Left cardiac atrium (tissue), 4 donors: ENCODE data around the gene GABBR1. TPM values are rescaled to one million over a fixed set of nuclear protein-coding genes. Genes with fewer than 3 reads are reported as not detected.

Source experiments
- ATAC-seq, 2 donors: fragments of 200-7000 bp; cut with Tn5 transposase; one replicate each; pipeline ENCODE4 v1.9.1; 2020; ENCODE audit warnings: mild to moderate bottlenecking in 2 of 2, moderate library complexity in 2 of 2
- DNase-seq: peaks from one replicate; pipeline ENCODE4 v3.0.0-alpha.2; 2020
- intact Hi-C, 2 donors: fragments of 100-400 bp; cut with DNase I; formaldehyde crosslinking; loops; one replicate each; pipeline versions ENCODE4 v1.14.1 to v1.15.1; 2022 to 2023
- total RNA-seq, 2 donors: library from RNA; stranded (reverse); fragmentation: NEBNext Ultra II Directional; extraction: Animal tissue kit (Norgen Biotek cat#: 25700); gene quantifications; one replicate each; pipeline ENCODE4 v1.2.1, GENCODE V29; 2021
- donor health status: DM: no; HTN: yes; CAD: no.
- donor health status: DM: no; HTN: yes; CAD: no; lungs with severe emphysema.
- donor health status: DM: yes; HTN: yes; CAD: no.
- donor health status: Dilated cardiomyopathy.

GABBR1 gene
- total RNA-seq, 2 donors from 2014 or later = 22.4 to 32.7 TPM

- DNase-seq (peak; percentile 34), ATAC-seq (peak; percentile 87 to 90)
- intact Hi-C loops = no loop called here
Observed at GRCh38 chr6:29656157-29656556, 23.2 kb upstream of the GABBR1 start.

GRCh38 chr6:29655658-29656057, 22.7 kb upstream of the GABBR1 start:
- intact Hi-C loops = no loop called here
- ATAC-seq (peak in 1 of 2 donors; percentile 27), DNase-seq (no peak)

- intact Hi-C loops = no loop called here
- peak; percentile 39 for DNase-seq
- no peak for ATAC-seq
Observed at GRCh38 chr6:29653452-29654038, 20.6 kb upstream of the GABBR1 start.

- intact Hi-C loops = no loop called here
- ATAC-seq = no peak
- DNase-seq = no peak
Observed at GRCh38 chr6:29652198-29652584, 19.2 kb upstream of the GABBR1 start.

- intact Hi-C loops = loop anchor here in 1 of 2 donors (2.0 kb wide), 1 partner anchor 33 kb away; no protein-coding TSS in a partner anchor
- ATAC-seq (no peak), DNase-seq (no peak)
Observed at GRCh38 chr6:29651413-29652197, 18.6 kb upstream of the GABBR1 start.

GRCh38 chr6:29649701-29650673, 17.0 kb upstream of the GABBR1 start:
- ATAC-seq (peak; percentile 97 to 99), DNase-seq (peak; percentile 99)
- intact Hi-C loops = loop anchor here in 1 of 2 donors (2.0 to 10.0 kb wide), 2 partner anchors 35 to 185 kb away; no protein-coding TSS in a partner anchor

GRCh38 chr6:29647927-29648642, 15.1 kb upstream of the GABBR1 start:
- DNase-seq (no peak), ATAC-seq (no peak)
- intact Hi-C loops = loop anchor here in 1 of 2 donors (10.0 kb wide), 1 partner anchor 187 kb away; no protein-coding TSS in a partner anchor

GRCh38 chr6:29641430-29642148, 8.6 kb upstream of the GABBR1 start:
- no peak for DNase-seq
- intact Hi-C loops = loop anchor here in 1 of 2 donors (10.0 kb wide), 1 partner anchor 193 kb away; no protein-coding TSS in a partner anchor
- ATAC-seq = peak in 1 of 2 donors; percentile 42

- no peak for ATAC-seq
- intact Hi-C loops = no loop called here
Observed at GRCh38 chr6:29637247-29637646, 4.3 kb upstream of the GABBR1 start.

GRCh38 chr6:29633534-29633905, 537 bp upstream of the GABBR1 start:
- intact Hi-C loops = no loop called here
- ATAC-seq (peak; percentile 4 to 13), DNase-seq (no peak)

More at GRCh38 chr6:29637247-29637646, 4.3 kb upstream of the GABBR1 start:
- DNase-seq = no peak

- DNase-seq = peak; percentile 71
- intact Hi-C loops = no loop called here
- ATAC-seq = peak; percentile 50 to 56
Observed at GRCh38 chr6:29631860-29632731, 887 bp downstream of the GABBR1 start.

- intact Hi-C loops = no loop called here
- ATAC-seq = no peak
- no peak for DNase-seq
Observed at GRCh38 chr6:29631209-29631810, 1.7 kb downstream of the GABBR1 start.

GRCh38 chr6:29630315-29630714, 2.7 kb downstream of the GABBR1 start:
- DNase-seq (no peak), ATAC-seq (no peak)
- intact Hi-C loops = no loop called here

- DNase-seq = no peak
- no peak for ATAC-seq
- intact Hi-C loops = no loop called here
Observed at GRCh38 chr6:29629571-29629970, 3.4 kb downstream of the GABBR1 start.

- peak; percentile 38 to 56 for ATAC-seq
- intact Hi-C loops = no loop called here
- DNase-seq = peak; percentile 82
Observed at GRCh38 chr6:29628419-29629281, 4.3 kb downstream of the GABBR1 start.
